ENCODE results near the gene MT1F. TPM values are rescaled to one million over a fixed set of nuclear protein-coding genes. Genes with fewer than 3 reads are reported as not detected.

Gene MT1F
- total and polyA plus RNA-seq, 10 of the 15 experiments (the other 5 are each of a cell fraction or from before 2014, with no cell fraction given), result 0.28 to 2.5 (median 1.1) TPM; not detected in 1

- Histone ChIP-seq H3K9ac (ENCODE audit: control insufficient read depth, insufficient read depth, low read length) (no peak overlapping the region), H3K9me3 (replicated peaks; ENCODE audit: control insufficient read depth, insufficient read depth, low read length) (no peaks in the 10 kb centered on the region), H4K20me1 (ENCODE audit: control insufficient read depth, insufficient read depth) (no peaks in the 10 kb centered on the region), H2AFZ (ENCODE audit: control insufficient read depth, low read depth, low read length) (no peak overlapping the region), H3K4me1 (ENCODE audit: control insufficient read depth, insufficient read depth, low read length) (peaks cover 4% of the 10 kb centered on the region; the same call in 1 of the 2 replicates), H3K79me2 (ENCODE audit: control insufficient read depth, insufficient read depth, low read length) (no peaks in the 10 kb centered on the region), H3K27me3 (replicated peaks in 1 of 2; ENCODE audit: control insufficient read depth in 2 of 2, insufficient read depth in 2 of 2, low read length in 1 of 2) (peaks cover 0 to 5% of the 10 kb centered on the region in 2 experiments; a peak in 2 of 4 replicates), H3K36me3 (ENCODE audit: control insufficient read depth in 2 of 2, insufficient read depth in 2 of 2, low read length in 1 of 2) (no peaks in the 10 kb centered on the region), H3K4me2 (ENCODE audit: control insufficient read depth, insufficient read depth) (0 out of 2 replicates have a peak overlapping the region, but pooled peaks have one; percentile 35), H3K4me3 (no peak overlapping the region), H3K27ac (ENCODE audit: control insufficient read depth, insufficient read depth) (no peak overlapping the region)
- ChIA-PET POLR2A (interaction anchor here (0.6 kb wide), 1 partner anchor 309 kb away, joined by 3 read pairs; no protein-coding TSS in a partner anchor), SMC1A (ENCODE audit: uncharacterized antibody, unreplicated experiment) (no interaction called here), RAD21 (ENCODE audit: unreplicated experiment) (no interaction called here), CTCF (no interaction called here)
- no peak for ATAC-seq
- no peak for DNase-seq (ENCODE audit: low read depth, low spot score)
- no peak for TF ChIP-seq RELB (IDR thresholded peaks at IDR 0.05; ENCODE audit: low read depth)
- TF ChIP-seq TBL1XR1 (IDR thresholded peaks at IDR 0.05; ENCODE audit: low read depth, low read length), result no peak
- TF ChIP-seq RUNX3 (IDR thresholded peaks at IDR 0.05; ENCODE audit: low read length), result no peak
- TF ChIP-seq CBX3 (IDR thresholded peaks at IDR 0.05; ENCODE audit: borderline replicate concordance, low read depth), result no peak
- TF ChIP-seq HSF1 (IDR thresholded peaks at IDR 0.05; ENCODE audit: low read depth, low read length), result no peak
- TF ChIP-seq TAF1 (IDR thresholded peaks at IDR 0.05; ENCODE audit: borderline replicate concordance, low read depth, low read length), result no peak
- TF ChIP-seq CEBPZ (IDR thresholded peaks at IDR 0.05; ENCODE audit: low read depth, low read length), result no peak
- no peak for TF ChIP-seq TCF3 (IDR thresholded peaks at IDR 0.05; ENCODE audit: borderline replicate concordance, insufficient read depth, low read depth, low read length)
- no peak for TF ChIP-seq PBX3 (IDR thresholded peaks at IDR 0.05; ENCODE audit: insufficient replicate concordance, low read depth, low read length)
- TF ChIP-seq ZBED1 (IDR thresholded peaks at IDR 0.05; ENCODE audit: borderline replicate concordance), result no peak
- TF ChIP-seq USF2 (IDR thresholded peaks at IDR 0.05; ENCODE audit: borderline replicate concordance, low read depth, low read length), result no peak
- TF ChIP-seq SIN3A (IDR thresholded peaks at IDR 0.05; ENCODE audit: low read depth, low read length), result no peak
- TF ChIP-seq FOXM1 (IDR thresholded peaks at IDR 0.05; ENCODE audit: low read depth, low read length), result no peak
- in situ Hi-C loops (cut with MboI), result no loop called here
- intact Hi-C loops (cut with micrococcal nuclease; ENCODE audit: unreplicated experiment), result no loop called here
- FAIRE-seq, result no peak
- WGBS (ENCODE audit: insufficient coverage, insufficient replicate concordance, low lambda C conversion rate, missing lambda C conversion rate), result 71% methylated on average over 23 of the region's 23 CpGs
- no TSS peak for BruUV-seq (replicated peaks)
Measured at GRCh38 chr16:56616608-56617211, 41.0 kb upstream of the MT1F start.

Data from GM12878 (cell line).